A549 (cell line): Measurements from ENCODE around the gene OXTR. TPM values are rescaled to one million over a fixed set of nuclear protein-coding genes. Genes with fewer than 3 reads are reported as not detected.

Experiments
- ATAC-seq, 2 experiments: fragments of 200-7000 bp in 1 of 2; fragments of >200 bp in 1 of 2; cut with Nextera tagmentation in 1 of 2; cut with Tn5 transposase in 1 of 2; 3 replicates each; pipeline versions ENCODE4 v1.8.0 to v1.9.1; 2018 to 2020; ENCODE audit warnings: mild to moderate bottlenecking in 1 of 2, moderate library complexity in 1 of 2
- CTCF ChIA-PET: fragments of 300-600 bp; sonication (Branson Sonifier 250); formaldehyde crosslinking; extraction: SDS; loops from one replicate; lab custom pipeline; 2021; ENCODE audit warnings: antibody characterized with exemption, inconsistent platforms; lab: Yijun Ruan, JAX
- POLR2A ChIA-PET: fragments of 350-600 bp; formaldehyde crosslinking; extraction: SDS; loops from one replicate; lab custom pipeline; 2021; ENCODE audit warnings: antibody characterized with exemption, inconsistent platforms; lab: Yijun Ruan, JAX
- DNase-seq, 2 experiments: peaks; one replicate each; pipeline versions ENCODE4 v3.0.0 to v3.0.0-alpha.2; 2011 to 2016; ENCODE audit warnings: low read depth in 1 of 2, low spot score in 1 of 2
- FAIRE-seq: peaks from 2 replicates; lab custom pipeline; 2011; peaks lifted over from hg19 to GRCh38; lab: Jason Lieb, UNC
- H3K27ac ChIP-seq, 2 experiments: fragments of >200 bp; sonication (Bioruptor Twin); formaldehyde crosslinking; 3 replicates each; pipeline ENCODE4 v1.5.1; 2016 to 2017
- H3K4me1 ChIP-seq: fragments of >200 bp; sonication (Bioruptor Twin); formaldehyde crosslinking; 3 replicates; pipeline ENCODE4 v1.6.1; 2016
- H3K4me2 ChIP-seq: fragments of >200 bp; sonication (Bioruptor Twin); formaldehyde crosslinking; 3 replicates; pipeline ENCODE4 v1.6.1; 2016
- H3K4me3 ChIP-seq: fragments of >200 bp; sonication (Bioruptor Twin); formaldehyde crosslinking; 3 replicates; pipeline ENCODE4 v1.5.1; 2016
- H3K9me3 ChIP-seq: fragments of >200 bp; sonication (Bioruptor Twin); formaldehyde crosslinking; 3 replicates; pipeline ENCODE4 v1.6.1; 2016
- CBX8 ChIP-seq: fragments of 200-600 bp; sonication (generic); IDR thresholded peaks from 2 replicates; pipeline ENCODE4 v1.6.1; 2016
- CEBPB ChIP-seq, 2 experiments: fragments of >200 bp in 1 of 2; sonication (Bioruptor Twin) in 1 of 2; formaldehyde crosslinking in 1 of 2; IDR thresholded peaks; 2 replicates each; pipeline ENCODE4 v1.6.1; 2012 to 2016
- EHF ChIP-seq: fragments of 250-450 bp; sonication (Bioruptor Pico); IDR thresholded peaks from 2 replicates; pipeline ENCODE4 v1.5.0; 2020; ENCODE audit warnings: mild to moderate bottlenecking
- EP300 ChIP-seq, 2 experiments: fragments of >200 bp; sonication (Bioruptor Twin); formaldehyde crosslinking; IDR thresholded peaks; 2 replicates in 1 of 2; 3 replicates in 1 of 2; pipeline ENCODE4 v1.6.1; 2016 to 2017
- ESRRA ChIP-seq: fragments of 150-350 bp; IDR thresholded peaks from 2 replicates; pipeline ENCODE4 v1.6.1; 2014; ENCODE audit warnings: mild to moderate bottlenecking, low read length, borderline replicate concordance
- FOSB ChIP-seq: fragments of 250-450 bp; sonication (Bioruptor Pico); IDR thresholded peaks from 2 replicates; pipeline ENCODE4 v1.5.0; 2020; ENCODE audit warnings: mild to moderate bottlenecking, moderate library complexity
- FOSL2 ChIP-seq, 2 experiments: fragments of 450-650 bp in 1 of 2; fragments of >200 bp in 1 of 2; sonication (Bioruptor Twin) in 1 of 2; formaldehyde crosslinking; IDR thresholded peaks; 2 replicates each; pipeline versions ENCODE4 v1.5.0 to v1.6.1; 2016 to 2020; ENCODE audit warnings: mild to moderate bottlenecking in 1 of 2, moderate library complexity in 1 of 2
- GATA3 ChIP-seq: IDR thresholded peaks from 2 replicates; pipeline ENCODE4 v1.6.1; 2012; ENCODE audit warnings: borderline replicate concordance
- HDAC2 ChIP-seq: fragments of 200-600 bp; sonication (generic); IDR thresholded peaks from 2 replicates; pipeline ENCODE4 v1.6.1; 2016
- HES2 ChIP-seq: fragments of >200 bp; sonication (Bioruptor Twin); formaldehyde crosslinking; IDR thresholded peaks from 2 replicates; pipeline ENCODE4 v1.6.1; 2016
- HMGXB4 ChIP-seq: fragments of 250-450 bp; sonication (Bioruptor Pico); IDR thresholded peaks from 2 replicates; pipeline ENCODE4 v1.5.0; 2021; ENCODE audit warnings: mild to moderate bottlenecking, moderate library complexity, borderline replicate concordance
- HOXA7 ChIP-seq: fragments of 250-450 bp; sonication (Bioruptor Pico); IDR thresholded peaks from 2 replicates; pipeline ENCODE4 v1.5.0; 2020; ENCODE audit warnings: mild to moderate bottlenecking, moderate library complexity
- JUN ChIP-seq, 2 experiments: fragments of >200 bp; sonication (Bioruptor Twin); formaldehyde crosslinking; IDR thresholded peaks; 2 replicates in 1 of 2; 3 replicates in 1 of 2; pipeline ENCODE4 v1.6.1; 2016 to 2017
- JUNB ChIP-seq: fragments of >200 bp; sonication (Bioruptor Twin); formaldehyde crosslinking; IDR thresholded peaks from 2 replicates; pipeline ENCODE4 v1.6.1; 2016
- MYC ChIP-seq: IDR thresholded peaks from 2 replicates; pipeline ENCODE4 v1.6.1; 2012; ENCODE audit warnings: mild to moderate bottlenecking, inconsistent platforms, low read length, improper control_type of control experiment, borderline replicate concordance
- NFE2L2 ChIP-seq: fragments of 150-350 bp; conservative IDR thresholded peaks from 2 replicates; pipeline ENCODE4 v1.6.1; 2014; ENCODE audit warnings: low read length
- POLR2AphosphoS2 ChIP-seq: conservative IDR thresholded peaks from 2 replicates; pipeline ENCODE4 v1.6.1; 2012; ENCODE audit warnings: low read length, improper control_type of control experiment, inconsistent platforms
- RAD21 ChIP-seq, 2 experiments: fragments of >200 bp in 1 of 2; sonication (Bioruptor Twin) in 1 of 2; formaldehyde crosslinking in 1 of 2; IDR thresholded peaks in 1 of 2; conservative IDR thresholded peaks in 1 of 2; 2 replicates in 1 of 2; 3 replicates in 1 of 2; pipeline ENCODE4 v1.6.1; 2012 to 2018; ENCODE audit warnings: inconsistent platforms in 1 of 2
- RCOR1 ChIP-seq: fragments of 150-350 bp; IDR thresholded peaks from 2 replicates; pipeline ENCODE4 v1.6.1; 2014; ENCODE audit warnings: antibody characterized with exemption, low read length, low read depth
- SREBF2 ChIP-seq: fragments of 450-650 bp; IDR thresholded peaks from 2 replicates; pipeline ENCODE4 v1.6.1; 2014; ENCODE audit warnings: mild to moderate bottlenecking, moderate library complexity
- ZFP36 ChIP-seq: fragments of 450-650 bp; IDR thresholded peaks from 2 replicates; pipeline ENCODE4 v1.6.1; 2014; ENCODE audit warnings: borderline replicate concordance; ENCODE audit not compliant: partially characterized antibody
- WGBS: methylation state at CpG from one replicate; pipeline ENCODE4 v1.1.6; 2017; ENCODE audit errors: missing lambda C conversion rate; 5-methylcytosine and 5-hydroxymethylcytosine counted together
- polyA plus RNA-seq, 4 experiments: library from polyadenylated mRNA; depleted of rRNA in 3 of 4; stranded (reverse); fragments of >200 nt; fragmentation: RNase III in 1 of 4; extraction: RNeasy Plus Mini Kit Qiagen cat#74134 plus additional on column Dnase treatment in 1 of 4; gene quantifications; 2 replicates in 3 of 4; 3 replicates in 1 of 4; pipeline ENCODE4 v1.2.3, GENCODE V29; 2011 to 2017
- TF ChIP-seq, protein P1 (sequence below): IDR thresholded peaks from 2 replicates; pipeline ENCODE4 v1.6.1; 2012; ENCODE audit warnings: low read depth, borderline replicate concordance
- TF ChIP-seq, protein P2 (sequence below): IDR thresholded peaks from 2 replicates; pipeline ENCODE4 v1.6.1; 2012

OXTR gene
- polyA plus RNA-seq, 2 of the 4 experiments (the other 2 are of a cell fraction) = 2.1 to 2.4 TPM

DNA sequence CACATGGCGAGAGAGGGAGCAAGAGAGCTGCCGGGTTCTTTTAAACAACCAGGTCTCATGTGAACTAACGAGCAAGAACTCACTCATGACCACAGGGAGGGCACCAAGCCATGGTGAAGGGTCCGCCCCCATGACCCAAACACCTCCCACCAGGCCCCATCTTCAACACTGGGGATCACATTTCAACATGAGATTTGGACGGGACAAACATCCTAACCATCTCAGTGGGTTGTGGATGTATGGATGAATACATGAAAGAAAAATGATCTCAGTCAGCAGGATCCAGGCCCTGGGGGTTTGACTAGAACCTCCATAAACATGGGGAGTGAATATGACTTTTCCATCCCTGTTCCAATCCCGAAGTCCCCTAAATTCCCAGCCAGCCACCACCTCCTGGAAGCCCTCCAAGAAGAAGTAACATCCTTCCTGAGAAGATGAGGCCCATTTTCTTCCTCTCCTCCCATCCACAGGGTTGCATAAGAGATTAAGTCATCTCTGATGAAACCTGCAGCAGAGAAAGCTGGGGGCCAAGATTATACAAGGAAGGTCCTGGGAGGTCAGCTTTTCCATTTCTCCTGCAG is 26.3 kb downstream of the OXTR start:
- ChIA-PET CTCF (interaction anchor here (0.8 to 3.5 kb wide), 3 partner anchors 12 to 79 kb away, joined by 3 to 20 read pairs (median 3); partner anchors contain the start of gene OXTR), POLR2A (no interaction called here)
- ATAC-seq (no peak), FAIRE-seq (no peak), DNase-seq (peak; percentile 19)
- 72% methylated on average over 6 of the region's 6 CpGs for WGBS
- Histone ChIP-seq H3K9me3 (no peaks in the 10 kb centered on the region), H3K4me1 (peaks cover 50% of the 10 kb centered on the region), H3K27ac (peak overlapping the region; percentile 80 to 81), H3K4me2 (peak overlapping the region; percentile 91), H3K4me3 (no peak overlapping the region)
- no peak for TF ChIP-seq HDAC2
- peak; percentile 43 to 51; a peak in 1 of 5 replicates for TF ChIP-seq JUN (IDR thresholded peaks at IDR 0.05)
- peak; percentile 43; the same call in 1 of the 2 replicates for TF ChIP-seq FOSL2 (IDR thresholded peaks at IDR 0.05)
- TF ChIP-seq FOSL2 (CRISPR knock-in tag; IDR thresholded peaks at IDR 0.05) = no peak
- peak in 1 of 2 experiments; percentile 26; a peak in 1 of 5 replicates for TF ChIP-seq RAD21 (conservative IDR thresholded peaks at IDR 0.05 in 1 of 2, IDR thresholded peaks at IDR 0.05 in 1 of 2)
- TF ChIP-seq POLR2AphosphoS2 = no peak
- TF ChIP-seq JUNB = peak; percentile 66; the same call in 1 of the 2 replicates
- peak in 1 of 2 experiments; percentile 34; a peak in 1 of 5 replicates for TF ChIP-seq EP300 (IDR thresholded peaks at IDR 0.05)
- no peak for TF ChIP-seq SREBF2
- TF ChIP-seq CBX8 = no peak
- TF ChIP-seq MYC = no peak
- peak; percentile 79 for TF ChIP-seq ZFP36
- peak; percentile 90 for TF ChIP-seq CEBPB (IDR thresholded peaks at IDR 0.05)
- no peak for TF ChIP-seq NFE2L2
- peak; percentile 78 for TF ChIP-seq HES2

DNA sequence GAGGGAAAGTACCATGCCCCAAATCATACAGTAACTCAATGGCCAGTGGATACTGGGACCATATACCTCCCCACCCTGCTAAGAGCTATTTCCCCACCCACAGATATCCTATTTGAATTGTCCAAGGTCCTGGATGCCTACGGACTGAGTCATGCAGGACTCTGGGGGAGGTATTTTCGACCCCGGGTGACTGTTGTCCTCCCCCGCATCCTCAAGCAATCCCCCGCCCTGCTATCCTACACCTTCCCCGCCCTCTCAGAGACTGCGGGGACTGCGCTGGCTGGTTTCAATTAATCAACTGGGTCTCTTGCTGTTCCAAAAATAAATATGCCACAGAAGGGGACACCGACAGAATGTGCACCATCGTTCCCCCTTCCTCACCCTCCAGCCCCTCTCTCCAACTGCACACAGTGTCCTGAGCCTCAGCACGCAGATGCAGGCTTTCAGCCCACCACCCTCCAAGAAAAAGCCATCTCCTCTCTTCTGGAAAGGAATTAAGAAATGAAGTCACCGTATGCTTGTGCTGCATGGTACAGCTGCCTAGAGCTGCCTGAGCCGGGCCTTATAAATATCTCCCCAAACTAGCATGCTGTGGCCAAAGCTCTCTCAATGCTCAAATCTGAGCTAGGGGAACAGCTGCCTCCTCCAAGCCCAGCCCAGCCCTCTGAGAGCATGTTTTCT is 27.7 kb downstream of the OXTR start:
- Histone ChIP-seq H3K4me1 (peaks cover 50% of the 10 kb centered on the region), H3K4me2 (peak overlapping the region; percentile 91), H3K4me3 (peak overlapping the region; percentile 30; the same call in 2 of the 3 replicates), H3K27ac (peak overlapping the region; percentile 80 to 81)
- DNase-seq (peak; percentile 84 to 86), FAIRE-seq (no peak)
- ChIA-PET CTCF (interaction anchor here (0.7 to 5.2 kb wide), 7 partner anchors 9 to 78 kb away, joined by 3 to 48 read pairs (median 5); partner anchors contain the start of gene OXTR), POLR2A (interaction anchor here (0.5 to 1.5 kb wide), 4 partner anchors 9 to 655 kb away, joined by 3 to 4 read pairs (median 3); partner anchors contain the start of genes OXTR and SETD5)
- 7% methylated on average over 12 of the region's 13 CpGs for WGBS
- TF ChIP-seq RCOR1 (no peak), FOSL2 (IDR thresholded peaks at IDR 0.05) (peak; percentile 76), FOSL2 (CRISPR knock-in tag; IDR thresholded peaks at IDR 0.05) (peak; percentile 78), FOSB (no peak), HOXA7 (no peak), ESRRA (no peak), HMGXB4 (CRISPR knock-in tag) (no peak), EP300 (IDR thresholded peaks at IDR 0.05) (peak; percentile 40 to 62; a peak in 2 of 5 replicates), JUNB (peak; percentile 77), RAD21 (conservative IDR thresholded peaks at IDR 0.05 in 1 of 2, IDR thresholded peaks at IDR 0.05 in 1 of 2) (peak; percentile 8 to 17; a peak in 2 of 5 replicates), JUN (IDR thresholded peaks at IDR 0.05) (peak in 1 of 2 experiments; percentile 64; a peak in 1 of 5 replicates), CEBPB (IDR thresholded peaks at IDR 0.05) (peak in 1 of 2 experiments; percentile 54; a peak in 2 of 4 replicates), GATA3 (peak; percentile 66; the same call in 1 of the 2 replicates), EHF (CRISPR knock-in tag) (no peak)
- TF ChIP-seq, protein P1, sequence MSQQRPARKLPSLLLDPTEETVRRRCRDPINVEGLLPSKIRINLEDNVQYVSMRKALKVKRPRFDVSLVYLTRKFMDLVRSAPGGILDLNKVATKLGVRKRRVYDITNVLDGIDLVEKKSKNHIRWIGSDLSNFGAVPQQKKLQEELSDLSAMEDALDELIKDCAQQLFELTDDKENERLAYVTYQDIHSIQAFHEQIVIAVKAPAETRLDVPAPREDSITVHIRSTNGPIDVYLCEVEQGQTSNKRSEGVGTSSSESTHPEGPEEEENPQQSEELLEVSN = 0 out of 2 replicates have a peak, but pooled peaks have one; percentile 17
- TF ChIP-seq, protein P2, sequence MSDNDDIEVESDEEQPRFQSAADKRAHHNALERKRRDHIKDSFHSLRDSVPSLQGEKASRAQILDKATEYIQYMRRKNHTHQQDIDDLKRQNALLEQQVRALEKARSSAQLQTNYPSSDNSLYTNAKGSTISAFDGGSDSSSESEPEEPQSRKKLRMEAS = peak; percentile 39; the same call in 1 of the 2 replicates
- TF ChIP-seq, all 56 proteins: peak for 9
- no peaks in the 10 kb centered on the region for H3K9me3 ChIP-seq
- ATAC-seq = peak; percentile 59 to 85
